Hepatocyte (in vitro differentiated cells): ENCODE data around the gene DLGAP4. TPM values are rescaled to one million over a fixed set of nuclear protein-coding genes. Genes with fewer than 3 reads are reported as not detected.

Experiments
- DNase-seq: peaks from one replicate; pipeline ENCODE4 v3.0.0-alpha.2; 2016; ENCODE audit warnings: low spot score
- H2AFZ ChIP-seq: fragments of 200-600 bp; sonication (generic); 2 replicates; pipeline ENCODE4 v1.6.0; 2016; ENCODE audit warnings: antibody characterized with exemption, mild to moderate bottlenecking
- H3K27ac ChIP-seq: fragments of 200-600 bp; sonication (generic); 2 replicates; pipeline ENCODE4 v1.5.1; 2016; ENCODE audit warnings: mild to moderate bottlenecking
- H3K27me3 ChIP-seq: fragments of 200-600 bp; sonication (generic); 2 replicates; pipeline ENCODE4 v1.6.1; 2016
- H3K36me3 ChIP-seq: fragments of 200-600 bp; sonication (generic); replicated peaks from 2 replicates; pipeline ENCODE4 v1.5.1; 2016; ENCODE audit warnings: low read depth; ENCODE audit not compliant: insufficient read depth
- H3K4me1 ChIP-seq: fragments of 200-600 bp; sonication (generic); 2 replicates; pipeline ENCODE4 v1.5.1; 2016; ENCODE audit warnings: mild to moderate bottlenecking, moderate library complexity; ENCODE audit not compliant: insufficient read depth
- H3K4me2 ChIP-seq: fragments of 200-600 bp; sonication (generic); 2 replicates; pipeline ENCODE4 v1.6.0; 2016
- H3K4me3 ChIP-seq: fragments of 200-600 bp; sonication (generic); 2 replicates; pipeline ENCODE4 v1.5.1; 2016; ENCODE audit warnings: mild to moderate bottlenecking
- H3K79me2 ChIP-seq: fragments of 200-600 bp; sonication (generic); 2 replicates; pipeline ENCODE4 v1.6.0; 2017; ENCODE audit warnings: mild to moderate bottlenecking
- H3K9me2 ChIP-seq: fragments of 200-600 bp; sonication (generic); replicated peaks from 2 replicates; pipeline ENCODE4 v1.6.0; 2017; ENCODE audit warnings: mild to moderate bottlenecking; ENCODE audit not compliant: insufficient read depth
- H3K9me3 ChIP-seq: fragments of 200-600 bp; sonication (generic); 2 replicates; pipeline ENCODE4 v1.5.1; 2016; ENCODE audit warnings: low read depth, mild to moderate bottlenecking
- H4K20me1 ChIP-seq: fragments of 200-600 bp; sonication (generic); 2 replicates; pipeline ENCODE4 v1.6.0; 2016; ENCODE audit warnings: mild to moderate bottlenecking; ENCODE audit not compliant: insufficient read depth, poor library complexity, severe bottlenecking
- CTCF ChIP-seq: fragments of 200-600 bp; sonication (generic); IDR thresholded peaks from 2 replicates; pipeline ENCODE4 v1.5.1; 2016; ENCODE audit warnings: antibody characterized with exemption, mild to moderate bottlenecking; ENCODE audit not compliant: poor library complexity
- EZH2 ChIP-seq: fragments of 200-600 bp; sonication (generic); IDR thresholded peaks from 2 replicates; pipeline ENCODE4 v1.6.1; 2016; ENCODE audit warnings: antibody characterized with exemption, mild to moderate bottlenecking, borderline replicate concordance
- EZH2phosphoT487 ChIP-seq: fragments of 200-600 bp; sonication (generic); IDR thresholded peaks from one replicate; pipeline ENCODE4 v1.6.1; 2018; ENCODE audit warnings: antibody characterized with exemption, mild to moderate bottlenecking, low read depth, moderate library complexity; ENCODE audit not compliant: unreplicated experiment, severe bottlenecking
- WGBS: methylation state at CpG from one replicate; pipeline ENCODE4 v1.1.6; 2016; ENCODE audit warnings: low lambda C conversion rate; ENCODE audit errors: missing lambda C conversion rate; 5-methylcytosine and 5-hydroxymethylcytosine counted together
- polyA plus RNA-seq: library from polyadenylated mRNA; unstranded; fragments of >200 nt; fragmentation: Nextera tagmentation; extraction: Ambion mirVana; gene quantifications from 2 replicates; pipeline ENCODE4 v1.2.1, GENCODE V29; 2016
- total RNA-seq: library from RNA; depleted of rRNA; stranded (reverse); fragments of >200 nt; gene quantifications from 2 replicates; pipeline ENCODE4 v1.2.3, GENCODE V29; 2014

DLGAP4 gene
- total and polyA plus RNA-seq, 2 experiments from 2014 or later = 16.5 to 39.4 TPM

GRCh38 chr20:36298795-36299339, 7.3 kb upstream of the DLGAP4 start:
- H3K4me1 ChIP-seq = no peaks in the 10 kb centered on the region
- H3K27ac ChIP-seq = no peak overlapping the region
- H4K20me1 ChIP-seq = no peaks in the 10 kb centered on the region
- DNase-seq = no peak
- H3K9me2 ChIP-seq = no peaks in the 10 kb centered on the region
- TF ChIP-seq EZH2 (no peak), EZH2phosphoT487 (no peak), CTCF (no peak)
- no peaks in the 10 kb centered on the region for H3K36me3 ChIP-seq
- no peak overlapping the region for H3K4me3 ChIP-seq
- H3K9me3 ChIP-seq = no peaks in the 10 kb centered on the region
- WGBS = 89% methylated on average over 11 of the region's 11 CpGs
- peaks cover 44% of the 10 kb centered on the region for H3K27me3 ChIP-seq
- no peaks in the 10 kb centered on the region for H3K79me2 ChIP-seq
- no peak overlapping the region for H3K4me2 ChIP-seq
- H2AFZ ChIP-seq = no peak overlapping the region

- WGBS = 76% methylated on average over 4 of the region's 4 CpGs
- Histone ChIP-seq H3K4me1 (no peaks in the 10 kb centered on the region), H3K9me3 (no peaks in the 10 kb centered on the region), H3K4me2 (no peak overlapping the region), H3K27me3 (peaks cover 50% of the 10 kb centered on the region), H4K20me1 (no peaks in the 10 kb centered on the region), H3K36me3 (no peaks in the 10 kb centered on the region), H3K4me3 (no peak overlapping the region), H2AFZ (no peak overlapping the region), H3K9me2 (no peaks in the 10 kb centered on the region), H3K79me2 (no peaks in the 10 kb centered on the region), H3K27ac (no peak overlapping the region)
- TF ChIP-seq CTCF (no peak), EZH2 (no peak), EZH2phosphoT487 (no peak)
- DNase-seq = no peak
Observed at GRCh38 chr20:36299459-36299858, 6.7 kb upstream of the DLGAP4 start.

GRCh38 chr20:36301359-36302119, 4.6 kb upstream of the DLGAP4 start:
- H3K36me3 ChIP-seq = no peaks in the 10 kb centered on the region
- TF ChIP-seq CTCF (no peak), EZH2phosphoT487 (no peak), EZH2 (no peak)
- WGBS = 71% methylated on average over 7 of the region's 7 CpGs
- no peaks in the 10 kb centered on the region for H4K20me1 ChIP-seq
- no peak overlapping the region for H3K4me2 ChIP-seq
- H2AFZ ChIP-seq = no peak overlapping the region
- peaks cover 58% of the 10 kb centered on the region for H3K27me3 ChIP-seq
- no peaks in the 10 kb centered on the region for H3K79me2 ChIP-seq
- no peak for DNase-seq
- no peak overlapping the region for H3K4me3 ChIP-seq
- no peaks in the 10 kb centered on the region for H3K9me3 ChIP-seq
- no peak overlapping the region for H3K27ac ChIP-seq
- H3K4me1 ChIP-seq = peaks cover 1% of the 10 kb centered on the region
- H3K9me2 ChIP-seq = no peaks in the 10 kb centered on the region
